Endothelial cell of umbilical vein (primary cell): ENCODE data around the gene ARL2BP. TPM values are rescaled to one million over a fixed set of nuclear protein-coding genes. Genes with fewer than 3 reads are reported as not detected.
A peak's percentile ranks its signal among the peaks of the same experiment; 100 is the strongest.

ENCODE experiments used
- BruUV-seq: library from RNA; stranded (reverse); fragments of 400-500 nt; replicated peaks from 2 replicates; lab custom pipeline; 2021; lab: Mats Ljungman, UMichigan
- CTCF ChIA-PET: fragments of 300-600, 350-600 bp; sonication (Branson Sonifier 250); formaldehyde crosslinking; loops from one replicate; lab custom pipeline; 2021; ENCODE audit warnings: antibody characterized with exemption, inconsistent platforms; lab: Charles Lee
- POLR2A ChIA-PET: fragments of 300-600, 350-600 bp; sonication (Branson Sonifier 250); formaldehyde crosslinking; loops from one replicate; lab custom pipeline; 2021; ENCODE audit warnings: antibody characterized with exemption, inconsistent platforms; lab: Charles Lee
- DNase-seq: peaks from one replicate; pipeline ENCODE4 v3.0.0-alpha.2; 2011; ENCODE audit warnings: low read depth, low spot score
- FAIRE-seq: peaks from 2 replicates; lab custom pipeline; 2011; peaks lifted over from hg19 to GRCh38; lab: Jason Lieb, UNC
- H2AFZ ChIP-seq: 2 replicates; pipeline ENCODE4 v1.6.0; 2012; ENCODE audit warnings: low read depth, low read length, control low read depth, inconsistent platforms
- H3K27ac ChIP-seq: 2 replicates; pipeline ENCODE4 v1.5.1; 2011; ENCODE audit warnings: low read depth, mild to moderate bottlenecking, control low read depth, low read length, moderate library complexity; ENCODE audit not compliant: insufficient read depth
- H3K27me3 ChIP-seq, 2 experiments: 2 replicates each; pipeline versions ENCODE4 v1.6.0 to v1.6.1; 2011; ENCODE audit warnings: low read length in 2 of 2, mixed read lengths in 1 of 2; ENCODE audit not compliant: control insufficient read depth in 2 of 2, insufficient read depth in 2 of 2
- H3K36me3 ChIP-seq, 2 experiments: 2 replicates in 1 of 2; 3 replicates in 1 of 2; pipeline ENCODE4 v1.5.1; 2011; ENCODE audit warnings: low read length in 2 of 2, mild to moderate bottlenecking in 1 of 2, moderate library complexity in 1 of 2; ENCODE audit not compliant: control insufficient read depth in 2 of 2, insufficient read depth in 2 of 2; ENCODE audit errors: extremely low read depth in 1 of 2
- H3K4me1 ChIP-seq: 3 replicates; pipeline ENCODE4 v1.5.1; 2011; ENCODE audit warnings: mild to moderate bottlenecking, low read length; ENCODE audit not compliant: control insufficient read depth, insufficient read depth; ENCODE audit errors: extremely low read depth
- H3K4me2 ChIP-seq: 2 replicates; pipeline ENCODE4 v1.6.1; 2011; ENCODE audit warnings: low read length, control low read depth, mixed read lengths; ENCODE audit not compliant: insufficient read depth
- H3K4me3 ChIP-seq, 3 experiments: fragments of 200-600 bp in 1 of 3; sonication (generic), shearing (Covaris generic) in 1 of 3; replicated peaks in 1 of 3; 2 replicates each; pipeline ENCODE4 v1.5.1; 2011 to 2016; ENCODE audit warnings: control low read depth in 3 of 3, low read length in 3 of 3, mild to moderate bottlenecking in 2 of 3, inconsistent platforms in 1 of 3, low read depth in 1 of 3, moderate library complexity in 1 of 3; ENCODE audit not compliant: insufficient read depth in 1 of 3
- H3K79me2 ChIP-seq: 2 replicates; pipeline ENCODE4 v1.6.0; 2012; ENCODE audit warnings: low read length, inconsistent platforms; ENCODE audit not compliant: control insufficient read depth, insufficient read depth
- H3K9ac ChIP-seq: replicated peaks from 2 replicates; pipeline ENCODE3; 2011; ENCODE audit warnings: low read length, control low read depth; ENCODE audit not compliant: insufficient read depth; ENCODE audit errors: extremely low read depth
- H3K9me1 ChIP-seq: replicated peaks from 3 replicates; pipeline ENCODE4 v1.6.0; 2011; ENCODE audit warnings: mild to moderate bottlenecking, low read length; ENCODE audit not compliant: control insufficient read depth, insufficient read depth; ENCODE audit errors: extremely low read depth
- H3K9me3 ChIP-seq: replicated peaks from 2 replicates; pipeline ENCODE4 v1.5.1; 2012; ENCODE audit warnings: low read length, inconsistent platforms; ENCODE audit not compliant: control insufficient read depth, insufficient read depth
- H4K20me1 ChIP-seq: replicated peaks from 2 replicates; pipeline ENCODE3; 2011; ENCODE audit warnings: mild to moderate bottlenecking, low read length; ENCODE audit not compliant: control insufficient read depth, insufficient read depth; ENCODE audit errors: extremely low read depth
- EZH2 ChIP-seq: IDR thresholded peaks from 2 replicates; pipeline ENCODE4 v1.6.1; 2012; ENCODE audit warnings: borderline replicate concordance, low read depth, mild to moderate bottlenecking, moderate library complexity, low read length, inconsistent platforms; ENCODE audit not compliant: severe bottlenecking
- FOS ChIP-seq: IDR thresholded peaks from 2 replicates; pipeline ENCODE4 v1.6.1; 2011; ENCODE audit warnings: mild to moderate bottlenecking, low read length, moderate library complexity, borderline replicate concordance; ENCODE audit not compliant: insufficient read depth
- GATA2 ChIP-seq: IDR thresholded peaks from 2 replicates; pipeline ENCODE4 v1.7.0; 2011; ENCODE audit warnings: low read depth, mild to moderate bottlenecking, moderate library complexity, mixed read lengths, low read length; ENCODE audit not compliant: insufficient read length, insufficient read depth
- JUN ChIP-seq: IDR thresholded peaks from 2 replicates; pipeline ENCODE4 v1.6.1; 2011; ENCODE audit warnings: borderline replicate concordance, low read depth; ENCODE audit not compliant: insufficient read length, insufficient read depth
- MYC ChIP-seq: IDR thresholded peaks from one replicate; pipeline ENCODE4 v1.6.1; 2011; ENCODE audit warnings: mild to moderate bottlenecking, low read depth, low read length
- POLR2A ChIP-seq: IDR thresholded peaks from 2 replicates; pipeline ENCODE4 v1.6.1; 2012; ENCODE audit warnings: low read depth, mild to moderate bottlenecking, control low read depth, low read length
- POLR2AphosphoS5 ChIP-seq: IDR thresholded peaks from 2 replicates; pipeline ENCODE4 v1.6.1; 2012; ENCODE audit warnings: low read depth, mild to moderate bottlenecking, control low read depth, low read length, moderate library complexity; ENCODE audit not compliant: insufficient read depth
- dilution Hi-C: fragments of 300-500 bp; cut with MboI; formaldehyde crosslinking; loops from one replicate; pipeline ENCODE4 v1.15.0; 2019; ENCODE audit warnings: low sequenced_read_pairs; ENCODE audit not compliant: extremely low pct_ligation_motif_present
- intact Hi-C: fragments of 100-400 bp; cut with micrococcal nuclease; formaldehyde crosslinking; loops from one replicate; pipeline ENCODE4 v1.10.0; 2022
- polyA plus RNA-seq, 4 experiments: library from polyadenylated mRNA; depleted of rRNA in 3 of 4; stranded (reverse) in 3 of 4; unstranded in 1 of 4; fragments of >200 nt; gene quantifications; 2 replicates each; pipeline versions ENCODE4 v1.2.1 to v1.2.3, GENCODE V29; 2011 to 2012; ENCODE audit warnings: missing spikeins in 1 of 4
- total RNA-seq: library from RNA; stranded (reverse); gene quantifications from 2 replicates; pipeline ENCODE4 v1.2.3, GENCODE V29; 2021
- TF ChIP-seq, protein P1 (sequence below), 2 donors: IDR thresholded peaks; 1 replicate in 1 of 2; 2 replicates in 1 of 2; pipeline ENCODE4 v1.5.1; 2011; ENCODE audit warnings: low read length in 2 of 2, mild to moderate bottlenecking in 2 of 2, moderate library complexity in 2 of 2, control low read depth in 1 of 2, inconsistent platforms in 1 of 2, low read depth in 1 of 2; ENCODE audit not compliant: insufficient read depth in 1 of 2; ENCODE audit errors: extremely low read depth in 1 of 2
- TF ChIP-seq, protein P2 (sequence below): IDR thresholded peaks from 2 replicates; pipeline ENCODE4 v1.6.1; 2011; ENCODE audit not compliant: insufficient read depth, insufficient read length

Gene ARL2BP
- total and polyA plus RNA-seq, 2 donors (not counting 3 experiments of a cell fraction or from before 2014, with no cell fraction given) = 80.4 to 111 TPM

DNA sequence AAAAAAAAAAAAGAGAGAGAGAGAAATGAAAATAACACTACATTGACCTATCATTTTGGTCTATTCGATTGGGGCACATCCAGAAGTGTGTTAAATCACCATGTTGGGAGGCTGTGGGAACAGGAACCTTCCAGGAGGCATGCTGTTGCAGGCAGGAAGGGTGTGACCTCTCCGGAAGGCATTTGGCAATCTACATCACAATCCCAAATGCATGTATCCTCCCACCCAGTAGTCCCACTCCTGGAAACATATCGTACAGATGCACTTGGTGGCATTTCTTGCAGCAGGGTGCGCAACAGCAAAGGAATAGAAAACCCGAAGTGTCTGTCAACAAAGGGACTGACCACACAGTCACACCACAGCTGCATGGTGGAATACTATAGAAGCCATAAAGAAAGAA lies 31.5 kb downstream of the ARL2BP start:
- no peaks in the 10 kb centered on the region for H3K9me3 ChIP-seq
- H3K4me3 ChIP-seq = no peak overlapping the region
- H2AFZ ChIP-seq = peak overlapping the region; percentile 35
- no peak for TF ChIP-seq GATA2
- H3K27me3 ChIP-seq = no peaks in the 10 kb centered on the region
- H3K4me1 ChIP-seq = peaks cover 18% of the 10 kb centered on the region
- no peaks in the 10 kb centered on the region for H3K9me1 ChIP-seq
- intact Hi-C loops = no loop called here
- ChIA-PET CTCF (no interaction called here), POLR2A (no interaction called here)
- BruUV-seq = no TSS peak
- no peak for DNase-seq
- no peak overlapping the region for H3K27ac ChIP-seq
- dilution Hi-C loops = no loop called here
- H3K4me2 ChIP-seq = peak overlapping the region; percentile 4
- FAIRE-seq = peak; percentile 64
- H3K36me3 ChIP-seq = no peaks in the 10 kb centered on the region
- no peak overlapping the region for H3K9ac ChIP-seq
- H3K79me2 ChIP-seq = no peaks in the 10 kb centered on the region
- no peaks in the 10 kb centered on the region for H4K20me1 ChIP-seq

DNA sequence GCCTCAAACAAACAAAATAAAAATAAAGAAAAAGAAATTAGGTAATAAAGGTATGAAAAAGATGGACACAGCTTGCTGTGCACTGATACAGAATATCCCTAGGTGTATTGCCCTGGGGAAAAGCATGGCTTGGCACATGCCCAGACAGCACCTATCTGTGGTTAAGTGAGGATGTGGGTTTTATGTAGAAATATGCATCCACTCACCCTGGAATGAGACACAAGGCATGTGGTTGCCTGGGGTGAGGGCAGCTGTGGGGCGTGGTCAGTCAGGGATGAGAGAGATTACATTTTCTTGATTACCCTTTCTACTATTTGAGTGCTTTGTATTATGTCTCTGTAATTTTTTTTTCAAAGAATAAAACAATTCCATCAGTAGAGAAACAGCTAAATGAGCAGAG lies 32.5 kb downstream of the ARL2BP start:
- POLR2A ChIA-PET = no interaction called here

More for the DNA sequence above, 32.5 kb downstream of the ARL2BP start:
- no peak overlapping the region for H3K9ac ChIP-seq
- BruUV-seq = no TSS peak
- no peaks in the 10 kb centered on the region for H3K9me1 ChIP-seq
- no peaks in the 10 kb centered on the region for H3K79me2 ChIP-seq
- CTCF ChIA-PET = interaction anchor here (1.8 kb wide), 1 partner anchor 23 kb away, joined by 6 read pairs; no protein-coding TSS in a partner anchor
- H3K27me3 ChIP-seq = no peaks in the 10 kb centered on the region
- intact Hi-C loops (no loop called here), dilution Hi-C loops (no loop called here)
- DNase-seq (no peak), FAIRE-seq (no peak)
- H4K20me1 ChIP-seq = no peaks in the 10 kb centered on the region
- no peak overlapping the region for H3K4me3 ChIP-seq
- TF ChIP-seq POLR2AphosphoS5 = no peak
- TF ChIP-seq, protein P1, sequence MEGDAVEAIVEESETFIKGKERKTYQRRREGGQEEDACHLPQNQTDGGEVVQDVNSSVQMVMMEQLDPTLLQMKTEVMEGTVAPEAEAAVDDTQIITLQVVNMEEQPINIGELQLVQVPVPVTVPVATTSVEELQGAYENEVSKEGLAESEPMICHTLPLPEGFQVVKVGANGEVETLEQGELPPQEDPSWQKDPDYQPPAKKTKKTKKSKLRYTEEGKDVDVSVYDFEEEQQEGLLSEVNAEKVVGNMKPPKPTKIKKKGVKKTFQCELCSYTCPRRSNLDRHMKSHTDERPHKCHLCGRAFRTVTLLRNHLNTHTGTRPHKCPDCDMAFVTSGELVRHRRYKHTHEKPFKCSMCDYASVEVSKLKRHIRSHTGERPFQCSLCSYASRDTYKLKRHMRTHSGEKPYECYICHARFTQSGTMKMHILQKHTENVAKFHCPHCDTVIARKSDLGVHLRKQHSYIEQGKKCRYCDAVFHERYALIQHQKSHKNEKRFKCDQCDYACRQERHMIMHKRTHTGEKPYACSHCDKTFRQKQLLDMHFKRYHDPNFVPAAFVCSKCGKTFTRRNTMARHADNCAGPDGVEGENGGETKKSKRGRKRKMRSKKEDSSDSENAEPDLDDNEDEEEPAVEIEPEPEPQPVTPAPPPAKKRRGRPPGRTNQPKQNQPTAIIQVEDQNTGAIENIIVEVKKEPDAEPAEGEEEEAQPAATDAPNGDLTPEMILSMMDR (IDR thresholded peaks at IDR 0.05; ENCODE audit: extremely low read depth in 1 of 2, insufficient read depth in 1 of 2, low read depth in 1 of 2, low read length in 2 of 2) = no peak
- no peak for TF ChIP-seq GATA2
- TF ChIP-seq MYC = no peak
- no peak for TF ChIP-seq POLR2A
- no peak for TF ChIP-seq EZH2
- no peak for TF ChIP-seq JUN
- TF ChIP-seq, protein P2, sequence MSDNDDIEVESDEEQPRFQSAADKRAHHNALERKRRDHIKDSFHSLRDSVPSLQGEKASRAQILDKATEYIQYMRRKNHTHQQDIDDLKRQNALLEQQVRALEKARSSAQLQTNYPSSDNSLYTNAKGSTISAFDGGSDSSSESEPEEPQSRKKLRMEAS = no peak
- TF ChIP-seq FOS = no peak
- H2AFZ ChIP-seq = no peak overlapping the region
- H3K27ac ChIP-seq = no peak overlapping the region
- H3K36me3 ChIP-seq = no peaks in the 10 kb centered on the region
- peaks cover 18% of the 10 kb centered on the region for H3K4me1 ChIP-seq
- H3K9me3 ChIP-seq = no peaks in the 10 kb centered on the region
- no peak overlapping the region for H3K4me2 ChIP-seq
